ENCODE data around the gene SND1.

SND1 gene

DNA sequence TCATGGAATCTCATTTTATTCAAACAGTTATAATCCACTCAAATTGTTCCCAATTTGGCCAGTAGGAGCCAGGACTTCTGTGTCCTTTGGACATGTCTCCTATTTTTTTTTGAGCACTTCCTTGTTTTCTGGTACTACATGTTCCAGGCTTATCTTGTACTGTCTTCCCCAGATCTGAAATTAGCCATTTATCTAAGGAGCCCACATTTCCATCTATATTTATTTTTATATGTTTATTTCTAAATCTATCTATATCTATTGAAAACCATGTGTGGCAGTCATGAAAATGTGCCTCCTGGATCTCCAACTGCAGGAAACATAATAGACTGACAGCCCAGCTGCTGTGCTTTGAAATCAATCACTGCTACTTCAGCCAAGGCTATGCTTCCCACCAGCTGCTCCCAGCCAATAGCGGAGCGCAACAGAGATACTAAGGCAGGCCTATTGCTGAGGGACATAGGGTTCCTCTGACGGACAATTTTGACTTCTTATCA lies 232.1 kb downstream of the SND1 start:
- TF ChIP-seq ZNF565 (CRISPR knock-in tag; conservative IDR thresholded peaks at IDR 0.05; ENCODE audit: low read depth), result no peak
- TF ChIP-seq ZC3H10 (CRISPR knock-in tag; IDR thresholded peaks at IDR 0.05), result no peak
- TF ChIP-seq OSR1 (CRISPR knock-in tag; IDR thresholded peaks at IDR 0.05), result no peak
- TF ChIP-seq ZFP30 (CRISPR knock-in tag; IDR thresholded peaks at IDR 0.05), result no peak
- no peak for TF ChIP-seq ZNF8 (CRISPR knock-in tag; IDR thresholded peaks at IDR 0.05)
- TF ChIP-seq, protein P1, sequence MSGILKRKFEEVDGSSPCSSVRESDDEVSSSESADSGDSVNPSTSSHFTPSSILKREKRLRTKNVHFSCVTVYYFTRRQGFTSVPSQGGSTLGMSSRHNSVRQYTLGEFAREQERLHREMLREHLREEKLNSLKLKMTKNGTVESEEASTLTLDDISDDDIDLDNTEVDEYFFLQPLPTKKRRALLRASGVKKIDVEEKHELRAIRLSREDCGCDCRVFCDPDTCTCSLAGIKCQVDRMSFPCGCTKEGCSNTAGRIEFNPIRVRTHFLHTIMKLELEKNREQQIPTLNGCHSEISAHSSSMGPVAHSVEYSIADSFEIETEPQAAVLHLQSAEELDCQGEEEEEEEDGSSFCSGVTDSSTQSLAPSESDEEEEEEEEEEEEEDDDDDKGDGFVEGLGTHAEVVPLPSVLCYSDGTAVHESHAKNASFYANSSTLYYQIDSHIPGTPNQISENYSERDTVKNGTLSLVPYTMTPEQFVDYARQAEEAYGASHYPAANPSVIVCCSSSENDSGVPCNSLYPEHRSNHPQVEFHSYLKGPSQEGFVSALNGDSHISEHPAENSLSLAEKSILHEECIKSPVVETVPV (CRISPR knock-in tag; IDR thresholded peaks at IDR 0.05), result no peak
- TF ChIP-seq, protein P2, sequence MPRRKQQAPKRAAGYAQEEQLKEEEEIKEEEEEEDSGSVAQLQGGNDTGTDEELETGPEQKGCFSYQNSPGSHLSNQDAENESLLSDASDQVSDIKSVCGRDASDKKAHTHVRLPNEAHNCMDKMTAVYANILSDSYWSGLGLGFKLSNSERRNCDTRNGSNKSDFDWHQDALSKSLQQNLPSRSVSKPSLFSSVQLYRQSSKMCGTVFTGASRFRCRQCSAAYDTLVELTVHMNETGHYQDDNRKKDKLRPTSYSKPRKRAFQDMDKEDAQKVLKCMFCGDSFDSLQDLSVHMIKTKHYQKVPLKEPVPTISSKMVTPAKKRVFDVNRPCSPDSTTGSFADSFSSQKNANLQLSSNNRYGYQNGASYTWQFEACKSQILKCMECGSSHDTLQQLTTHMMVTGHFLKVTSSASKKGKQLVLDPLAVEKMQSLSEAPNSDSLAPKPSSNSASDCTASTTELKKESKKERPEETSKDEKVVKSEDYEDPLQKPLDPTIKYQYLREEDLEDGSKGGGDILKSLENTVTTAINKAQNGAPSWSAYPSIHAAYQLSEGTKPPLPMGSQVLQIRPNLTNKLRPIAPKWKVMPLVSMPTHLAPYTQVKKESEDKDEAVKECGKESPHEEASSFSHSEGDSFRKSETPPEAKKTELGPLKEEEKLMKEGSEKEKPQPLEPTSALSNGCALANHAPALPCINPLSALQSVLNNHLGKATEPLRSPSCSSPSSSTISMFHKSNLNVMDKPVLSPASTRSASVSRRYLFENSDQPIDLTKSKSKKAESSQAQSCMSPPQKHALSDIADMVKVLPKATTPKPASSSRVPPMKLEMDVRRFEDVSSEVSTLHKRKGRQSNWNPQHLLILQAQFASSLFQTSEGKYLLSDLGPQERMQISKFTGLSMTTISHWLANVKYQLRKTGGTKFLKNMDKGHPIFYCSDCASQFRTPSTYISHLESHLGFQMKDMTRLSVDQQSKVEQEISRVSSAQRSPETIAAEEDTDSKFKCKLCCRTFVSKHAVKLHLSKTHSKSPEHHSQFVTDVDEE (CRISPR knock-in tag; IDR thresholded peaks at IDR 0.05), result no peak
- no peak for TF ChIP-seq TOX (CRISPR knock-in tag; IDR thresholded peaks at IDR 0.05; ENCODE audit: borderline replicate concordance)
- no peak for TF ChIP-seq CSDC2 (CRISPR knock-in tag; IDR thresholded peaks at IDR 0.05)
- TF ChIP-seq, protein P3, sequence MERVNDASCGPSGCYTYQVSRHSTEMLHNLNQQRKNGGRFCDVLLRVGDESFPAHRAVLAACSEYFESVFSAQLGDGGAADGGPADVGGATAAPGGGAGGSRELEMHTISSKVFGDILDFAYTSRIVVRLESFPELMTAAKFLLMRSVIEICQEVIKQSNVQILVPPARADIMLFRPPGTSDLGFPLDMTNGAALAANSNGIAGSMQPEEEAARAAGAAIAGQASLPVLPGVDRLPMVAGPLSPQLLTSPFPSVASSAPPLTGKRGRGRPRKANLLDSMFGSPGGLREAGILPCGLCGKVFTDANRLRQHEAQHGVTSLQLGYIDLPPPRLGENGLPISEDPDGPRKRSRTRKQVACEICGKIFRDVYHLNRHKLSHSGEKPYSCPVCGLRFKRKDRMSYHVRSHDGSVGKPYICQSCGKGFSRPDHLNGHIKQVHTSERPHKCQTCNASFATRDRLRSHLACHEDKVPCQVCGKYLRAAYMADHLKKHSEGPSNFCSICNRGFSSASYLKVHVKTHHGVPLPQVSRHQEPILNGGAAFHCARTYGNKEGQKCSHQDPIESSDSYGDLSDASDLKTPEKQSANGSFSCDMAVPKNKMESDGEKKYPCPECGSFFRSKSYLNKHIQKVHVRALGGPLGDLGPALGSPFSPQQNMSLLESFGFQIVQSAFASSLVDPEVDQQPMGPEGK (CRISPR knock-in tag; IDR thresholded peaks at IDR 0.05; ENCODE audit: borderline replicate concordance), result no peak
- ATAC-seq, result no peak

DNA sequence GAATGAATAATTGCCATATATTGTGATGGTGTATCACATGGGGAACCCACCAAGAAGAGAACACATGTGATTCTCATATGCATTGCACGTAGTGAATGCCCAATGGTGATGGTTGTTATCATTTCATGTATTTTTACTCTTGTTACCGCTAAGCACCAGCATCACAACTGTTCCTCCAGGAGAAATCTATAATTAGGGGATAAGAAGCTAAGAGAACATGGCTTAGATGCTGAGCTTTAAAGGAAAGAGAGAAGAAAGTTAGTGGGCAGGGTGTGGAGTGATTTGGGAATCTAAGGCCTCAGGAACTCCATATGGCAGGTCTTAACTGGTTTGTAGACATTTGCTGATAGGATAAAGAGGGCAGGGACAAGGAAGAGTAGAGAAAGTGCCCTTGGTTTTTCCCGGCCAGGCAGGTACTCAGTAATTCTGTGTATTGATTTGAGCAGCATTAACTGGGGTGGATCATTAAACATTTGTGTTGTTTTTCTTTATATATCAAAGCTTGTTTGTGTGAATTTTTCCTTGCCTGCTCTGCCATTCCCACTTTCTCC lies 233.3 kb downstream of the SND1 start:
- ATAC-seq, result peak; percentile 6; the same call in 1 of the 3 replicates
- TF ChIP-seq, protein P4, sequence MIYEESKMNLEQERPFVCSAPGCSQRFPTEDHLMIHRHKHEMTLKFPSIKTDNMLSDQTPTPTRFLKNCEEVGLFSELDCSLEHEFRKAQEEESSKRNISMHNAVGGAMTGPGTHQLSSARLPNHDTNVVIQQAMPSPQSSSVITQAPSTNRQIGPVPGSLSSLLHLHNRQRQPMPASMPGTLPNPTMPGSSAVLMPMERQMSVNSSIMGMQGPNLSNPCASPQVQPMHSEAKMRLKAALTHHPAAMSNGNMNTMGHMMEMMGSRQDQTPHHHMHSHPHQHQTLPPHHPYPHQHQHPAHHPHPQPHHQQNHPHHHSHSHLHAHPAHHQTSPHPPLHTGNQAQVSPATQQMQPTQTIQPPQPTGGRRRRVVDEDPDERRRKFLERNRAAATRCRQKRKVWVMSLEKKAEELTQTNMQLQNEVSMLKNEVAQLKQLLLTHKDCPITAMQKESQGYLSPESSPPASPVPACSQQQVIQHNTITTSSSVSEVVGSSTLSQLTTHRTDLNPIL (CRISPR knock-in tag; IDR thresholded peaks at IDR 0.05; ENCODE audit: low read depth), result no peak
- no peak for TF ChIP-seq CSDC2 (CRISPR knock-in tag; IDR thresholded peaks at IDR 0.05)
- TF ChIP-seq ARNTL (CRISPR knock-in tag; IDR thresholded peaks at IDR 0.05; ENCODE audit: borderline replicate concordance, low read depth), result no peak
- TF ChIP-seq ZNF70 (CRISPR knock-in tag; IDR thresholded peaks at IDR 0.05), result no peak

DNA sequence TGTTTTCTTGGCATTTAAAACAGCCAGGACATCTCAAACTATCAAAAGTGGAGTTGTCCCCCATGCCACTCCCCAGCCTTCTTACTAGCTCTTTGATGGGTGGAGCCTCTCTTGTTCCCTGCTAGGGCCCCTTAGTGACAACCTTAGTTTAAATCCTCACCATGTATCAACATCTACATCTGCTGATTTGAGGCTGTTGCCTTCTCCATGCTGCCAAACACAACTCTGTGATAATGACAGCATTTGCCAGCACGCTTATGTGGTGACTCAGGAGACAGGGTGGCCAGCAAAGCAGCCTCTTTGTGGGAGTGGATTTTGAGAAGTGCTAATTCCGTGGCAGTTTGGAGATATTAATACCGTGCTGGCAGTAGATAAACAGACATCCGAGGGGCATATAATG lies 233.8 kb downstream of the SND1 start:
- ATAC-seq, result peak; percentile 90

DNA sequence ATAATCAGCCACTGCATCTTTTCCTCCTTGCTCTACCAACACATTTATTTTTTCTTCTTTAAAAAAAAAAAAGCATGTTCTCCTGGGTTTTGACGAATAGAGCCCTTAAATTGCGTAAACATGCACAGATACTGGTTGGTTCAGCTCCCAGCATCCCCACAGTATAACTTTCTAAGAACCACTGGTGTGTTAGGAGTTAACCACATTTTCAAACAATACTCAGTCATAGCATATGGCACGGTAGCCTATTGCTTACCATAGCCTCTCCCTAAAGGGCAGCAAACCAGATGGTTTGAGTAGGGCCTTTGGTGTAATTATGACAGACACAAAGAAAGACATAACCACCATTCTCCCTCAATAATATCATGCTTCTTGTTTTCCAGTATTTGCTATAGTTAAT lies 234.3 kb downstream of the SND1 start:
- peak; percentile 34 for ATAC-seq
- TF ChIP-seq, protein P2 (CRISPR knock-in tag; IDR thresholded peaks at IDR 0.05), result no peak
- no peak for TF ChIP-seq ZFP30 (CRISPR knock-in tag; IDR thresholded peaks at IDR 0.05)
- no peak for TF ChIP-seq ZFP3 (CRISPR knock-in tag; IDR thresholded peaks at IDR 0.05)
- TF ChIP-seq CSDC2 (CRISPR knock-in tag; IDR thresholded peaks at IDR 0.05), result no peak
- no peak for TF ChIP-seq RARB (CRISPR knock-in tag; IDR thresholded peaks at IDR 0.05)
- TF ChIP-seq ZNF70 (CRISPR knock-in tag; IDR thresholded peaks at IDR 0.05), result no peak
- TF ChIP-seq ZNF8 (CRISPR knock-in tag; IDR thresholded peaks at IDR 0.05), result no peak
- TF ChIP-seq TOX (CRISPR knock-in tag; IDR thresholded peaks at IDR 0.05; ENCODE audit: borderline replicate concordance), result no peak

More for the DNA sequence above, 233.8 kb downstream of the SND1 start:
- TF ChIP-seq, protein P5, sequence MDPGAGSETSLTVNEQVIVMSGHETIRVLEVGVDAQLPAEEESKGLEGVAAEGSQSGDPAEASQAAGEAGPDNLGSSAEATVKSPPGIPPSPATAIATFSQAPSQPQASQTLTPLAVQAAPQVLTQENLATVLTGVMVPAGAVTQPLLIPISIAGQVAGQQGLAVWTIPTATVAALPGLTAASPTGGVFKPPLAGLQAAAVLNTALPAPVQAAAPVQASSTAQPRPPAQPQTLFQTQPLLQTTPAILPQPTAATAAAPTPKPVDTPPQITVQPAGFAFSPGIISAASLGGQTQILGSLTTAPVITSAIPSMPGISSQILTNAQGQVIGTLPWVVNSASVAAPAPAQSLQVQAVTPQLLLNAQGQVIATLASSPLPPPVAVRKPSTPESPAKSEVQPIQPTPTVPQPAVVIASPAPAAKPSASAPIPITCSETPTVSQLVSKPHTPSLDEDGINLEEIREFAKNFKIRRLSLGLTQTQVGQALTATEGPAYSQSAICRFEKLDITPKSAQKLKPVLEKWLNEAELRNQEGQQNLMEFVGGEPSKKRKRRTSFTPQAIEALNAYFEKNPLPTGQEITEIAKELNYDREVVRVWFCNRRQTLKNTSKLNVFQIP (CRISPR knock-in tag; IDR thresholded peaks at IDR 0.05; ENCODE audit: borderline replicate concordance, low read depth), result no peak
- no peak for TF ChIP-seq TCF4 (CRISPR knock-in tag; IDR thresholded peaks at IDR 0.05; ENCODE audit: borderline replicate concordance)
- no peak for TF ChIP-seq GLIS3 (CRISPR knock-in tag; IDR thresholded peaks at IDR 0.05)
- TF ChIP-seq OSR1 (CRISPR knock-in tag; IDR thresholded peaks at IDR 0.05), result no peak
- no peak for TF ChIP-seq PPARA (CRISPR knock-in tag; IDR thresholded peaks at IDR 0.05; ENCODE audit: borderline replicate concordance)
- TF ChIP-seq ZNF70 (CRISPR knock-in tag; IDR thresholded peaks at IDR 0.05), result no peak
- no peak for TF ChIP-seq ISL1 (CRISPR knock-in tag; IDR thresholded peaks at IDR 0.05)
- no peak for TF ChIP-seq TOX (CRISPR knock-in tag; IDR thresholded peaks at IDR 0.05; ENCODE audit: borderline replicate concordance)
